Measurements from ENCODE around the gene SLC25A53.
A peak's percentile ranks its signal among the peaks of the same experiment; 100 is the strongest.
"Not testable (repeated sequence)": the region's sequence is repeated elsewhere in the genome, so short reads cannot be mapped to it uniquely, and the experiment has no call there.

The SLC25A53 gene

DNA sequence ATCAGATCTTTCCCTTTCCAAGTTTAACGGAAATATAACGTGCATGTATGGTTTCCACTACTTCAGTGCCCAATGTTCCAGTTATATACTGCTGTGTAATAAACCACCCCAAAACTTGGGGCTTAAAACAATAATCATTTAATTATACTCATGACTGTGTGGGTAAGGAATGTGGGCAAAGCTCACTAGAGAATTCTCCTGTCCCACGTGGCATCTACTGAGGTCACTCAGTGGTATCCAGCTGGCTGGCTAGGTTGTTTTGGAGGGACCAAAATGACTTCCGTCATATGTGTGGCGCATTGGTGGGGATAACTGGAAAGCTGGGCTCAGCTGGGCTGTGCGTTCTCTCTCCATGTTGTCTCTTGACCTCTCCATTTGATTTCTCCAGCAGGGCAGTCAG lies 26.0 kb downstream of the SLC25A53 start:
- no peak for DNase-seq

DNA sequence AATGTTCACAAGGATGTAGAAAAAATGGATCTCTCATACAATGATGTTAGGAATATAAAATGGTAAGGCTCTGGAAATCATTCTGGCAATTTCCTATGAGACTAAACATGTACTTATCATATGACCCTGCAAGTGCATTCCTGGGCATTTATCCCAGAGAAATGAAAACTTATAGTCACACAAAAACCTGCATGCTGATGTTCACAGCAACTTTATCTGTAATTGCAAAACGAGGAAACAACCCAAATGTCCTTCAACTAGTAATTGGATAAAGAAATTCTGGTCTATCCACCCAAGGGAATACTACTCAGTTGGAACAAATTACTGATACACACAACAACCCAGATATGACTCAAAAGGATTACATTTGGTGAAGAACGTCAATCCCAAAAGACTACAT lies 30.0 kb downstream of the SLC25A53 start:
- no peak for DNase-seq

DNA sequence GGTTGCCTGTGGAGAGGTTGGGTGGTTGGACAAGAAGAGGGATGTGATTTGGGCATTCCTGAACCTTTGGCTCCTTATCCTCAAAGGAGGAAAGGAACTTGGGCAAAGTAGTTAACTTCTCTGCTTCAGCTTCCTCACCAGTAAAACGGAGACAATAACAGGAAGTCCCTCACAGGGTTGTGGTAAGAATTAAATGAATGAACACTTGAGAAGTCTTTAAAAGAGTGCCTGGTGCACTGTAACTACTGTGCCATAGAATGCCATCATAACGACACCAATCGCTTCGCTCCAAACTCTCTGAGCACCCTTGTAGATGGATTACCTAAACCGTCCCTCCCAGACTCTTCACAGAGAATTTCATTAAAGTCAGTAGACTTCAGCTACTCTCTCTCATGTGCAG lies 34.0 kb downstream of the SLC25A53 start:
- no peak for DNase-seq

DNA sequence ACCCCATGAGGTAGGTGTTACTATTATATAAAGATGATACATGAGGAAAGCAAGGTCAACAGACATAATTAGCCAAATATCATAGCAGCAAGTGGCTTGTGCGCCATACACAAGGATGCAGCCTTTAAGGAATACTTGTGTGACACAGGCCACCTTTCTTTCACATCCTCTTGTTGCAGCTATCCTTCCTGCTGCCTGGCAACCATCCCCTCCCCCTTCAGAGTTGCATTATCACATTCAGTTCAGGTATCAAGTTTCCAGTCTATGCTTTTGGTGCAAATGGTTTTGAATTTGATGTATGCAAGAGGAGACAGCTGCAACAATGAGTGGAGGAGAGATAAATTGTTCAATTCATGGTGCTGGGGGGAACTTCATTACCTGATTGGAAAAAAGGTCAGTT lies 38.0 kb downstream of the SLC25A53 start:
- DNase-seq, result no peak

DNA sequence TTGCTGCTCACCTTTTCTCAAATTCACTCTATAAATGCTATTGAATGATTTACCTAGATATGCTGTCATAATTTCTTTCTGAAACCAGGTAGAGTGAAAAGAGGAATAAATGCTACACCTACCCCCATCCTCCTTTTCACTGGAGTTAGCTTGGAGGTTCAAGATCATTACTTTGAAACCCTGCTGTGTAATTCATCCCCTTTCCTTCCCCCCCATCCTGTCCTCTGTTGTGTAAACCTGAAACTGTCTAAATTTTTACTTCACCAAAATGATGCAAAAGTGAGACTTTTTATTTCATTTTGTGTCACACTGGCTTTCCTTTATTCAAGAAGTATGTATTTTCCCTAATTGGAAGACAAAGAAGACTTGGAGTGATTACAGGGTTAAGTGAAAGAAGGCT lies 39.0 kb downstream of the SLC25A53 start:
- DNase-seq, result no peak

DNA sequence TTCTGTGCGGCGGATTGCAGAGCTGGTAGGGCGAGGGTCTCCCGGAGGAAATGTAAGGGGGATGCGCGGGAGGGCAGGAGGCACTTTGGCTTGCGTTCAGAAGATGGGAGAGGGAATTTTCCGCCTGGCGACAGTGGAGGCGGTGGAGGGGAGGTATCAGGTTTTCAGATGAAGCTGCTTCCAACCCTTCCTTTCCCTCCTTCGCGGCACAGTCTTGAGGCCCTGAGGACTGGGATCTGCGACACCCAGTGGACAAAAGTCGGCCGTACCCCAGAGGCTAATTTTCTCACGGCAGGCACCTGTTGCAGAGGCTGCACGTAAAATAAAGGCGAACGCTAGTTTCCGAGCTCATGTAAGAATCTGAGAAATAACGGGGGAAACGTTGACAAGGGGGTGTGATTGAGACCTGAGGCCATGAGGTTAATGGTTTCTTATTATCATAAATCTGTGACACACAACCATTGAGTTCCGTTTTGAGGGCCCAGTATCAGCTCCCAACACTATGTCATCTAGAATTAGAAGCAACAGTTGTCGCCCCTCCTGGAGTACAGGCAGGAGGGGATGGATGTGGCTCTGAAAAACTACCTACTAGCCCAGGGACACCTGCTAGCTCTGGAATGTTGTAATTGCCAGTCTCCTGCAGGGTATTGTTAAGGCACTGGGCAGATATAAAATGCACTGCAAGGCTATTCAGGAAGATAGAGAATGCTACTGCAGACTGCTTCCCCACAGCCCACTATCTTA lies 43.4 kb downstream of the SLC25A53 start:
- peak; percentile 49 to 61 for DNase-seq

DNA sequence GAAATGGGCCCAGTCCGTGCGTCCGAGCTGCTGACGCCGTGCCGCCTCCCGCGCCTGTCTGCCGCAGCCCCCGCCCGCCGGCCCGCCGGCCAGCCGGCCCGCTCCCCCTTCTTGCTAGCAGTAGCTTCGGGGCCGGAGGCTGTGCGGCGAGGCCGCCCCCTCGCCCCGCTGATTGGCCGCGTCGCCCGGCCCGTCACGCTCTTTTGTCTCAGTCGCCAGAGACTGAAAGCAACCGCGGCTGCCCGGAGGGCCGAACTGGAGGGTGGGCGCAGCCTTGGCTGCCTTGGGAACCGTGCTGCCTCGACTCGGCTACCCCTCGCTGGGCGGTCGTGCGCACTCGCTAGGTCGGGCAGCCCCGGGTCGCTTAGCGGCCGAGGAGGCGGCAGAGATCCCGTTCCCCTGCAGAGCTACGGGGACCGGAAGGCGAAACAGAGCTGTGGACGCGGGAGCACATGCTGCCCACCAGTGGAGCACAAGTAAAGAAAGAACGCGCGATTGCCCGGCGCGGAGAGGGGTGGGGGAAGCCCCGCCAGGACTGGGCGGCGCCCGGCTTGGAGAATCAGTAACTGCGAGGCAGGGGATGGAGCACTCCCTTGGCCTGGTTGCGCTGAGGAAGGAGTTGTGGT lies 44.4 kb downstream of the SLC25A53 start, which contains the start of gene ZCCHC18:
Gene ZCCHC18, plus strand, starts transcription at position 198 of the 626 bp plus-strand sequence. CDS start 1,589 bp downstream, outside the sequence.
- DNase-seq, result peak; percentile 26 to 46

DNA sequence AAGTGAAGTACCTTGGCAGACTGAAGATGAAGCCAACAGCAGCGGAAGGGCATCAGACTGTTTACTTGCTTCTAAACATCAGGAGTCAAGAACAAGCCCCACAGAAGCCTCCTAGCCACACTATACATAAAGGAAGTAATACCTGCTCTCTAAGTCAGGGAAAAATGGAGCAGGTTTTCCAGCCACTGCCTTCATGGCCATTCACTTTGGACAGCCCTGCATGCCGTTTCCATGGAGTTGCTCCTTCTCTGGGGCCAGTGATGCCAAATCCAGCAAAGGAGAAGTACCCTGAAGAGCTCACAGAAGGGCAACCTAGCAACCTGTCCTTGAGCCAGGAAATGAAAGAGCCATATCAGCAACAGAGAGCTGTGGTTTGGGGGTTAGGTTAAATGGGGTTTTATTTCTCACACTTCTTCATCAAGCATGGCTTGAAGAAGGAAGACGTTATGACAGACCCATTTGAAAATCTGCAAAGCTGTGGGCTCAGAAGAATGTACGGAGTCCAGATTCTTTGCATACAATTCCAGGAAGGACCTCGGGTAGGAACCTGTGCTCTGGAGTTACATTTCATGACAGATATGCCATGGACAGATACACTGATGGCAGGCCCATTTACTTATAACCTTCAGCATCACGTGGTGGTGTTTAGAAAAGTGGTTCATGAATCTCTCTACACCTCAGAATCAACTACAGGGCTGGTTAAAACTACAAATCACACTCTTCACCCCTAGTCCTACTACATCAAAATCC lies 46.1 kb downstream of the SLC25A53 start:
- DNase-seq, result not testable (repeated sequence)

DNA sequence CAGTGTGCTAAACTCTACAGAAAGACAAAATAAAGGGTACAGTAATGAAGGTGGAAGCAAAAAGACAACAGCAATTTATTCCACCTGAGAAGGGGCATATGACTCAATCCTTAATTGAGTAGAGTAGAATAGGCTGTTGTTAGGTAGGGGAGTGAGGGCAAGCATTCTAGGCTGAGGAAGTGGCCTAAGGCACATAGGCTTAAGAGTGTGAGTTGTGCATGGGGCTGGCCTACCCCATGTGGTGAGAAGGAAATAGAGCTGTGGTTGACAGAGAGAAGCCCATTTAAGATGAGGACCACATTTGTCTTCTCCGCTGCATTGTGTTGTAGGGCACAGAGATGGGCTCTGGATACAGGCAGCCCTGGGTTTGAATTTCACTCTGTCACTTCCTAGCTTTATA lies 47.9 kb downstream of the SLC25A53 start:
- DNase-seq, result no peak

DNA sequence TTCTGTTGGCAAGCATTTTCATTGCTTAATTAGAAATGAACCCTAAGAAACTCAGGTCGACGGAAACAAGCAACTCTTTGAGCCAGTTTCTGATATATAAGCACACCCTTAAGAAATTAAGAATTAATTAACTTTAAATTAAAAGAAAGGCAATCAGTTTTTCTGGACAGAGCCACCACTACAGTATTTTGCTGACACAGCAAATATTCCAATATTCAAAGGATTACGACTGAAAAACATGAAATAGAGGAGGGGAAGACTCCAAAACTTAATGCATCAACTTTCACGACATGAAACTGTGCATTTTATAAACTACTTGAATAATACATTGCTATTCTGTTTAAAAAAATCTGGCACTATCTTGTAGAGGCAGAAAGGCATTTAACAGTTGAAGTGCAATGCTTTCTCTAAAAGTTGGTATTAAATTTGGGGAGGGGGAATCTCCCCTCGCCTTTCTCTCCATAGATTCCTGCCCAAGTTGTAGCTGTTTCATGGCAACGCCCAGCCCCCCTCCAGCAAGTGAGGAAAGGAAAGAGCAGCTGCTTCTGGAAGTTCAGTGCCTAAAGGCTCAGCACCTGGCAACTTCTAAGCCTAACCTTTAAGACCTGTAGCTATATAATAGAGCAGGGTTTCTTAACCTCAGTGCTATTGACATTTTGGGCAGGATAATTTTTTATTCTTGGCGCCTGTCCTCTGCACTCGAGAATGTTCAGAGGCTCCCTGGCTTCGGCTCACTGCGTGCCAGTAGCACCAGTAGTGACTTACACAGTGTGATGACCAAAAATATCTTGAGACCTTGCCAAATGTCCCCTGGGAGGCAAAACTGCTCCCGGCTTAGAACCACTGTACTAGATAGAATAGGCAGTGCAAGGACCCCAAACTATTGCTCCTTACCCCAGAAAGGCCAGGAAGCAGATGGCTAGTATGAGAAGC lies 51.2 kb downstream of the SLC25A53 start:
- no peak for DNase-seq

DNA sequence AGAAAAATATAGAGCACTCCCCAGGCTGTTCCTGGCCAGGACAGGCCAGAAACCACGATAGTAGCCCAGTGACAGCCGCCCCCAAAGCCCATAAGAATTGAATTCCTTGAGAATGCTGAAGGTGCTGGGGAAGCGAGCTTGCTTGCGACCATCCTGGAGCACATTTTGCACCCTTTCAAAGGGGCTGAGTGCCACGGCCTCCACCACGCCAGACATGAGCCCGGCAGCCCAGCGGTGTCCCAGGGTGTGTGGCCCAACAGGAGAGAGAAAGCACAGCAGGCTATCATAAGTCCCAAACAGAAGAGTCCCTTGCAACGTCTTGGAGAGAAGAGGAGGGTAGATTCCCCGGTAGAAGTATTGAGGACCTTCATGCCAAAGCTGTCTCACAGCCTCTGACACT lies 52.1 kb downstream of the SLC25A53 start:
- no peak for DNase-seq

DNA sequence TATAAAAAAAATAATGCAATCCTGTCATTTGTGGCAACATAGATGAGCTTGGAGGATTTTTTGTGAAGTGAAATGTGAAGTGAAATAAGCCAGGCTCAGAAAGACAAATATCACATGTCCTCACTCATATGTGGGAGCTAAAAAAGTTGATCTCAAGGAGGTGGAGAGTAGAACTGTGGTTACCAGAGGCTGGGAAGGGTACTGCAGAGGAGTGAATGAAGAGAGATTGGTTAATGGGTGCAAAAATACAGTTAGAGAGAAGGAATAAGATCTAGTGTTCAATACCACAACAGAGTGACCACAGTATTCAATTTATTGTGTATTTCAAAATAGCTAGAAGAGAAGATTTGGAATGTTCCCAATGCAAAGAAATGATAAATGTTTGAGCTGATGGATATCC lies 57.9 kb downstream of the SLC25A53 start:
- DNase-seq, result no peak

DNA sequence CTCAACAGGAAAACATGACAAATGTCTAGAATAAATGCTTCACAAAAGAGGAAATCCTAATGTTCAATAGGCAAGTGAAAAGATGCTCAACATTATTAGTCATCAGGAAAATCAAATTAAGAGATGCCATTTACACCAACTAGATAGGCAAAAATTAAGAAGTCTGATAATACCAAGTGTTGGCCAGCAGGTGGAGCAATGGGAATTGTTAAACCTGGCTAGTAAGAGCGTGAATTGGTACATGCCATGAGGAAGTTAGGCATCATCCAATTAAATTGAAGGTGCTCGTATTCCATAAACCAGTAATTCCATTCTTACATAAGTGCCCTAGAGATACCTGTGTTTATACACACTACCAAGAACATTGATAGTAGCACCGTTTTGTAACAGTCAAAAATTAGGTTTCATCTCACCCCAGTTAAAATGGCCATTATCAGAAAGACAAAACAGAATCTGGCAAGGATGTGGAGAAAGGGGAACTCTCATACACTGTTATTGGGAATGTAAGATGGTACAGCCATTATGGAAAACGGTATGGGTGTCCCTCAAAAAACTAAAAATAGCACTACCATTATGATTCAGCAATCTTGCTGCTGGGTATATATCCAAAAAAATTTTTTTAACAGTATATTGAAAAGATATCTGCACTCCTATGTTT lies 58.5 kb downstream of the SLC25A53 start:
- DNase-seq, result peak in 1 of 2 experiments; percentile 34

DNA sequence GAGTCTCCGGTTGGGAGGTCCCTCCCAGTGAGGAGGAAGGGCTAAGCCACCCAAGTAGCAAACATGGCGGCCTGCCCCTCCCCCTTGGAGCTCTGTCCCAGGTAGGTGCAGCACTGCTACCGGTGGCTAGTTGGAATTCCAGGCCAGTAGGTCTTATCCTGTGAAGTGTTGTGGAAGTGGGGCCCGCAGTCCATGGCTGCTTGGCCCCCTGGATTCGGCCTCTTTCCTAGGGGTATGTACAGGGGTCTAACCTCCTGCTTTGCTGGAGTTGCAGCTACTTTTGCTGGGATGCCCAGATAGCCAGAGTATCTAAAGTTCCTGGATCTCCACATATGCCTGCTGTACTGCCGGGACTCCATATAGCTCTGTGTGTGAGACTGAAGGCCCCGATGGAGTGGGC lies 70.9 kb downstream of the SLC25A53 start:
- DNase-seq, result no peak

DNA sequence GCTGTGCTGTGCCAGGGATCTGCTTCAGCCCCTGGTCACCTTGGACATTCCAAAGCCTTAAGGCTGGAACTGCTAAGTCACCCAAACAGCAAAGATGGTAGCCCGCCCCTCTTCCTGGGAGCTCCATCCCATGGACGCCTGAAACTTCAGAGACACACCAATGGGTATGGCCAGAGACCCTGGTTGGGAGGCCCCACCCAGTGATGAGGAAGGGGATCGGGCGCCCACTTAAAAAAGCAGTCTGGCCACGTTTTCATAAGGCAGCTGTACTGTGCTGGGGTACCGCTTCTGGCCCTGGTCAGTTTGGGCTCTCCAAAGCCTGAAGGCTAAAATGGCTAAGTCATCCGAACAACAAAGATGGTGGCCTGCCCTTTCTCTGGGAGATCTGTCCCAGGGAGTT lies 71.3 kb downstream of the SLC25A53 start:
- DNase-seq, result no peak

DNA sequence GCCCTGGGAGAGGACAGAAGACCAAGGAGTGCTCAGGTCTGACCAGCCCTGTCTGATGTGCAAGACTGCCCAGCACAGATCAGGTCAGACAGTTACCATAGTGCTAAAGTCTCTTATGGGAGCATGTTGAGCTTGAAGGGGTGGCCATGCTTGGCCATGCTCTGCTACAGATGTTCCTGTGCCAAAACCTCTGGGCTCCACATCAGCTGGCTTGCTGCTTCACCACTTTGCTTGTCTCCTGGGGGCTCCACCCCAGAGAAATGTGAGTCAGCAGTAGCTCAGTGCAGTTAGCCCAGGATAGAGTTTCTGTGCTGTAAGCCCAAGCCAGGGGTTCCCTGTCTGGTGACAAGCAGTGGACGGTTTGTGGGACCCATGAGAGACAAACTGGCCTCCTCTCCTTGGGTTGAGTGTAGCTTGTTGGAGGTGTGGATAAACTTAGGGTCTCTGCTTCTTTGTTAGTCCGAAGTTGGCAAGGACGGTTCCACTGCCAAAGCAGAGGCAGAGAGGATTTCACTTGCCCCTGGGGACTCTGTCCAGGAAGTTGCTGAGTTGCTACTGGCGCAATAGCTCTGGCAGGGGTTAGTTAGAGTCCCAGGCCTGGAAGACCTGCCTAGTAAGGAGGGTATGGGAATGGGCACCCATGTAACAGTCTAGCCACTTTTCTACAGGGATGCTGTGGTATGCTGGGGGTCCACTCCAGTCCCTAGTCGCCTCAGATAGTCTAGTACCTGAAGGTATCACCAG lies 72.1 kb downstream of the SLC25A53 start:
- no peak for DNase-seq

DNA sequence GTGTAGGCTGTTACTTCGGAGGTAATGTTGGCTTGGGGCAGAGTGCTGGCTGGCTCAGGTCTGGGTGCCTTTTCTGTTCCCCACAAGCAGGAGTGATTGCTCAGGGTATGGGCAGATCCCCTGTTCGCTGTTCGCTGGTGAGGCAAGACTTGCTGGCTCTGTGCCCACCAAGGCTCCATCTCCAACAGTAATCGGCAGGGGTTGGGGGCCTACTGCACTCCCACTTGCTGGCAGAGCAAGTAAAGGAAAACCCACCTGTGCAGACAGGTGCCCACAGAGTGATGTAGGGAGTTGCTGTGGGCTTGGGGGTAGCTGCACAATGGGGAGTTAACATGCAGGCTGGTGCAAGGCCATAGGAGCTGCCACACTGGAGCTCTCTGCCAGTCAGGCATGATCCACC lies 72.7 kb downstream of the SLC25A53 start:
- no peak for DNase-seq

DNA sequence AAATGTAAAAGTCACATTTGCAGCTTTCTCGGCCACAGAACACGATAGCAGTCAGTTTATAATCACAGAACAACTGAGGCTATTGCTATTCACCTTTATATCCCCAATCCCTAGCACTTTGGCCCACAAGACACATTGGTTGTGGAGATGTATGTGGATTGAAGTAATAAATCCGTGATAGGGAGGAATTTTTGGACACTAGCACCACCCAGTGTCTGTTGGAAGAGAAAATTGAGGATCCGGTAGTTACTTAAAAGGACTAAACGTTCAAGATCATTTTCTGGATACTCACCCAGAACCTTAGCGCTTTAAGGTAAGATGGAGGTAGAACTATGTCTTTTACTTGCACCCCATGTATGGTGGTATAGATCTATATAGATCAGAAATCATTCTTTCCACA lies 79.0 kb downstream of the SLC25A53 start:
- DNase-seq, result not testable (repeated sequence)

DNA sequence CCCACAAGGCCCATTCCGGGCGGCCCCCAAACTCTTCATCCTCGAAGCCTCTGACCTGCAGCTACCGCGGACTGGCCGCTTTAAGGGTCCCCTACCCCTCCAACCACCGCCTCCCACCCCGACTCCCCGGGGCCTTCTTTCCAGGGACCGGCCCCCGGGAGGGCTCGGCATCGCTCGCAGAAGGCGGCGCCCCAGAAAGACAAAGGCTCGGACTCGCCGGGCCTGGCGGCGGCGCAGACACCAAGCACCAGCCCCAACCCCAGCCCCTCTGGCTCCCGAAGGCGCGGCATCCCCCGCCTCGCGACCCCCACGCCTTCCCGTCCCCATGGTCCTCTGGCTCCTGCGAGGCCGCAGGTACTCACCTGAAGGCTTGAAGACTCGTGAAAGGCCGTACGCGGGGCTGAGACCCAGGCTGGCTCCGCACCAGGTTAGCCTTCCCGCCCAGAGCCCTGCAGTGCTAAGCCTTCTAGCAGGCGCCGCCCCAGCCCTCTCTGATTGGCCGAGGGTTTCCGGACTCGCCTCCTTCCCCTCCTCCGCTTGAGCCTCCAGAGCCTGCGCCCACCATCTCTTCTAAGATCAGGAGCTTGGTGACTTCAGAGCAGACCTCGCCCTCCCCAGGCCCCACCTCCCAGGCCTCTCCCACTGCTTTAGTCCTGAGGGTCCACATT lies 80.9 kb downstream of the SLC25A53 start, which contains the start of gene TMSB15C:
Gene TMSB15C, minus strand, starts transcription at position 459 of the 668 bp plus-strand sequence.
- not testable (repeated sequence) for DNase-seq

DNA sequence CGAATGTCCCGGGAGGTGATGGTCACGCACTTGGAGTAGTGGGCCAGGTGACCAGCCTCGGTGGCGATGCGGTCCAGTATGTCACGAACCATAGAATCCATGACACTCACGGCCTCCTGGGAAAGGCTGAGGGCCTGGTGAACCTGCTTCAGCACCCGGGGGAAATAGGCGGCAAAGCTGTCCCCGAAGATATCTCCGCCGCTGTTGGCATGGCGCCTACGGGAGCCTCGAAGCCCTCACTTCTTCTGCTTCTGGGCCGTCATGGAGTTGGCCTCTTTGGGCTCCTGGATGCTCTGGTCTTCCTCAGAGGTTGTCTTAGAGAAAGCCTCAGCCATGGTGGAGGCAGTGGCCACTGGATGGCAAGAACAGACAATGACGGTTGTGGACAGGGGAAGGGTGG lies 94.2 kb downstream of the SLC25A53 start:
- not testable (repeated sequence) for DNase-seq

DNA sequence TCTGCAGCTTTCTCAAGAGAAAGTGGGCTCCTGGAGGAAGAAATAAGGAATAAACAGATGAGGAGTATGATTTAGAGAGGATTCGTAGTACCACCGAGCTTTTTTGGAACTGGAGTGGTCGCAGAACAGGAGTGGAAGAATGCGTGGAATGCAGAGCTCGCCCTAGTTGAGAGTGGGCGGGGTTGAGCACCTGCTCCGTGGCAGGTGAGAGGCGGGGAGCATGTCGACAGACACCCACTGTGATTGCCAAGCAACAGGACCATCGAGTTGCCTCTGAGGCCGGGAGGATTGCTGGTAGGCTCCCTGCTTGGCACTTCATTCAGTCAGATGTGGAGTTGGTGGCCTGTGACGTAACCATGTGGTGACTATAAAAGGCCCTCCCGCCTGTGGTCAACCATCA lies 101.9 kb downstream of the SLC25A53 start:
- DNase-seq, result not testable (repeated sequence)
